GOT3 (cell line): Measurements from ENCODE around the gene SLC25A23.
"Not testable (repeated sequence)": the region's sequence is repeated elsewhere in the genome, so short reads cannot be mapped to it uniquely, and the experiment has no call there.

Source experiments
- DNase-seq: peaks from one replicate; lab custom pipeline; 2025; ENCODE audit warnings: mixed read lengths; lab: John Stamatoyannopoulos, UW

The SLC25A23 gene

GRCh38 chr19:6459262-6460098 lies at the start of gene SLC25A23:
Gene SLC25A23 (minus strand): TSS chr19:6459792. CDS start chr19:6459628, 164 bp downstream.
- DNase-seq: no peak

GRCh38 chr19:6508028-6508771 lies 48.6 kb upstream of the SLC25A23 start:
- not testable (repeated sequence) for DNase-seq

- no peak for DNase-seq
Observed at GRCh38 chr19:6503407-6504201, 44.0 kb upstream of the SLC25A23 start.

- DNase-seq: no peak
Observed at GRCh38 chr19:6501740-6502648, 42.4 kb upstream of the SLC25A23 start, which contains the start of gene TUBB4A. Gene TUBB4A (minus strand): TSS chr19:6502309. CDS start chr19:6502212, 97 bp downstream.

GRCh38 chr19:6500837-6501739 lies 41.5 kb upstream of the SLC25A23 start:
- no peak for DNase-seq

- no peak for DNase-seq
Observed at GRCh38 chr19:6499052-6499790, 39.6 kb upstream of the SLC25A23 start.

GRCh38 chr19:6498294-6499036 lies 38.9 kb upstream of the SLC25A23 start:
- no peak for DNase-seq

- DNase-seq: no peak
Observed at GRCh38 chr19:6495947-6496346, 36.4 kb upstream of the SLC25A23 start.

- no peak for DNase-seq
Observed at GRCh38 chr19:6494438-6495036, 34.9 kb upstream of the SLC25A23 start.

GRCh38 chr19:6491802-6492592 lies 32.4 kb upstream of the SLC25A23 start:
- DNase-seq: no peak

GRCh38 chr19:6490134-6490533 lies 30.5 kb upstream of the SLC25A23 start:
- no peak for DNase-seq

- DNase-seq: no peak
Observed at GRCh38 chr19:6489278-6490061, 29.9 kb upstream of the SLC25A23 start.

GRCh38 chr19:6484831-6485230 lies 25.2 kb upstream of the SLC25A23 start:
- no peak for DNase-seq

GRCh38 chr19:6484230-6484629 lies 24.6 kb upstream of the SLC25A23 start:
- DNase-seq: no peak

GRCh38 chr19:6483235-6483634 lies 23.6 kb upstream of the SLC25A23 start:
- DNase-seq: no peak

- no peak for DNase-seq
Observed at GRCh38 chr19:6482343-6482686, 22.7 kb upstream of the SLC25A23 start.
